Endothelial cell (in vitro differentiated cells): ENCODE measurements around the gene MAPKBP1. TPM values are rescaled to one million over a fixed set of nuclear protein-coding genes. Genes with fewer than 3 reads are reported as not detected.

Experiments
- DNase-seq: peaks from one replicate; pipeline ENCODE4 v3.0.0; 2021; ENCODE audit warnings: low spot score
- H3K27ac Mint-ChIP-seq: one replicate; pipeline ENCODE4 v1.8.0; 2021; ENCODE audit warnings: mixed read lengths, inconsistent platforms; ENCODE audit not compliant: unreplicated experiment
- H3K27me3 Mint-ChIP-seq: one replicate; pipeline ENCODE4 v1.8.0; 2021; ENCODE audit warnings: mild to moderate bottlenecking, moderate library complexity, mixed read lengths, inconsistent platforms; ENCODE audit not compliant: unreplicated experiment
- H3K36me3 Mint-ChIP-seq: one replicate; pipeline ENCODE4 v1.8.0; 2021; ENCODE audit warnings: mild to moderate bottlenecking, low read depth, mixed read lengths, inconsistent platforms; ENCODE audit not compliant: unreplicated experiment
- H3K4me1 Mint-ChIP-seq: one replicate; pipeline ENCODE4 v1.8.0; 2021; ENCODE audit warnings: mild to moderate bottlenecking, mixed read lengths, inconsistent platforms; ENCODE audit not compliant: unreplicated experiment
- H3K4me3 Mint-ChIP-seq: one replicate; pipeline ENCODE4 v1.8.0; 2021; ENCODE audit warnings: mild to moderate bottlenecking, mixed read lengths, inconsistent platforms; ENCODE audit not compliant: unreplicated experiment
- H3K9me3 Mint-ChIP-seq: one replicate; pipeline ENCODE4 v1.8.0; 2021; ENCODE audit warnings: mixed read lengths, inconsistent platforms; ENCODE audit not compliant: unreplicated experiment
- CTCF ChIP-seq: fragments of 200-600 bp; sonication (generic); IDR thresholded peaks from one replicate; pipeline ENCODE4 v1.5.0; 2021; ENCODE audit warnings: antibody characterized with exemption; ENCODE audit not compliant: unreplicated experiment
- total RNA-seq: library from RNA; stranded (reverse); fragmentation: NEBNext Ultra II Directional; extraction: Animal tissue kit (Norgen Biotek cat#: 25700); gene quantifications from one replicate; pipeline ENCODE4 v1.2.1, GENCODE V29; 2021; ENCODE audit not compliant: unreplicated experiment

MAPKBP1 gene
- total RNA-seq, 1 donor from 2014 or later: 36.2 TPM

GRCh38 chr15:41871175-41871905 lies 97.1 kb downstream of the MAPKBP1 start:
- Mint-ChIP-seq H3K27me3 (peaks cover 7% of the 10 kb centered on the region), H3K9me3 (no peaks in the 10 kb centered on the region), H3K27ac (no peak overlapping the region), H3K4me1 (no peaks in the 10 kb centered on the region), H3K36me3 (peaks cover 22% of the 10 kb centered on the region), H3K4me3 (no peak overlapping the region)
- DNase-seq: no peak
- TF ChIP-seq CTCF: no peak

GRCh38 chr15:41872166-41872747 lies 98.0 kb downstream of the MAPKBP1 start:
- H3K4me3 Mint-ChIP-seq: peak overlapping the region; percentile 2
- no peaks in the 10 kb centered on the region for H3K4me1 Mint-ChIP-seq
- no peak overlapping the region for H3K27ac Mint-ChIP-seq
- TF ChIP-seq CTCF: no peak
- H3K27me3 Mint-ChIP-seq: peaks cover 7% of the 10 kb centered on the region
- no peaks in the 10 kb centered on the region for H3K9me3 Mint-ChIP-seq
- DNase-seq: no peak
- peaks cover 21% of the 10 kb centered on the region for H3K36me3 Mint-ChIP-seq

GRCh38 chr15:41873711-41874110 lies 99.4 kb downstream of the MAPKBP1 start:
- Mint-ChIP-seq H3K27ac (no peak overlapping the region), H3K27me3 (peaks cover 7% of the 10 kb centered on the region), H3K36me3 (peaks cover 17% of the 10 kb centered on the region), H3K4me1 (no peaks in the 10 kb centered on the region), H3K4me3 (no peak overlapping the region), H3K9me3 (no peaks in the 10 kb centered on the region)
- TF ChIP-seq CTCF: no peak
- no peak for DNase-seq

- H3K9me3 Mint-ChIP-seq: no peaks in the 10 kb centered on the region
- H3K4me1 Mint-ChIP-seq: no peaks in the 10 kb centered on the region
- no peak overlapping the region for H3K27ac Mint-ChIP-seq
- H3K4me3 Mint-ChIP-seq: no peak overlapping the region
- peaks cover 9% of the 10 kb centered on the region for H3K27me3 Mint-ChIP-seq
- TF ChIP-seq CTCF: no peak
- peaks cover 14% of the 10 kb centered on the region for H3K36me3 Mint-ChIP-seq
- DNase-seq: no peak
These were observed 100.5 kb downstream of the MAPKBP1 start for GRCh38 chr15:41874736-41875135.

GRCh38 chr15:41876007-41876406 lies 101.7 kb downstream of the MAPKBP1 start:
- peaks cover 12% of the 10 kb centered on the region for H3K27me3 Mint-ChIP-seq
- no peaks in the 10 kb centered on the region for H3K4me1 Mint-ChIP-seq
- H3K36me3 Mint-ChIP-seq: peaks cover 18% of the 10 kb centered on the region
- no peaks in the 10 kb centered on the region for H3K9me3 Mint-ChIP-seq
- no peak for TF ChIP-seq CTCF
- peak overlapping the region; percentile 24 for H3K27ac Mint-ChIP-seq
- no peak overlapping the region for H3K4me3 Mint-ChIP-seq
- DNase-seq: no peak
